Natural killer cell (primary cell): ENCODE measurements around the gene PAX8. TPM values are rescaled to one million over a fixed set of nuclear protein-coding genes. Genes with fewer than 3 reads are reported as not detected.

Experiments used
- ATAC-seq, 3 donors: fragments of 150-1000 bp in 2 of 3; fragments of 200-7000 bp in 1 of 3; cut with Tn5 transposase; 1 replicate in 1 of 3; 2 replicates in 2 of 3; pipeline ENCODE4 v1.10.0; 2021; ENCODE audit warnings: mild to moderate bottlenecking in 2 of 3, moderate library complexity in 2 of 3
- DNase-seq, 2 donors: peaks; one replicate each; pipeline versions ENCODE4 v3.0.0 to v3.0.0-alpha.2; 2013 to 2021; ENCODE audit warnings: mixed read lengths in 1 of 2
- H3K27ac ChIP-seq: one replicate; pipeline ENCODE4 v1.5.1; 2013; ENCODE audit warnings: mild to moderate bottlenecking, low read length
- H3K27me3 ChIP-seq: one replicate; pipeline ENCODE4 v1.6.1; 2013; ENCODE audit warnings: low read length; ENCODE audit not compliant: control insufficient read depth, insufficient read depth
- H3K36me3 ChIP-seq: one replicate; pipeline ENCODE4 v1.6.1; 2013; ENCODE audit warnings: low read length; ENCODE audit not compliant: control insufficient read depth, insufficient read depth
- H3K4me1 ChIP-seq: one replicate; pipeline ENCODE4 v1.6.1; 2013; ENCODE audit warnings: low read length; ENCODE audit not compliant: control insufficient read depth, insufficient read depth
- H3K4me3 ChIP-seq: one replicate; pipeline ENCODE4 v1.5.1; 2013; ENCODE audit warnings: low read length
- H3K9me3 ChIP-seq: one replicate; pipeline ENCODE4 v1.6.1; 2013; ENCODE audit warnings: low read length; ENCODE audit not compliant: control insufficient read depth, insufficient read depth
- H3K27ac Mint-ChIP-seq, 2 donors: one replicate each; pipeline ENCODE4 v1.8.0; 2022; ENCODE audit warnings: mild to moderate bottlenecking in 2 of 2, mixed read lengths in 2 of 2, moderate library complexity in 1 of 2
- H3K27me3 Mint-ChIP-seq, 2 donors: one replicate each; pipeline ENCODE4 v1.8.0; 2022; ENCODE audit warnings: low read depth in 2 of 2, mixed read lengths in 2 of 2
- H3K36me3 Mint-ChIP-seq: one replicate; pipeline ENCODE4 v1.8.0; 2022; ENCODE audit warnings: mixed read lengths
- H3K4me1 Mint-ChIP-seq, 2 donors: one replicate each; pipeline ENCODE4 v1.8.0; 2022; ENCODE audit warnings: mixed read lengths in 2 of 2
- H3K4me3 Mint-ChIP-seq: one replicate; pipeline ENCODE4 v1.8.0; 2022; ENCODE audit warnings: mild to moderate bottlenecking, moderate library complexity, mixed read lengths
- H3K9me3 Mint-ChIP-seq, 2 donors: one replicate each; pipeline ENCODE4 v1.8.0; 2022; ENCODE audit warnings: mixed read lengths in 2 of 2
- WGBS: methylation state at CpG from one replicate; pipeline ENCODE4 v1.1.7; 2013; ENCODE audit warnings: missing lambda C conversion rate; ENCODE audit not compliant: insufficient coverage; 5-methylcytosine and 5-hydroxymethylcytosine counted together
- intact Hi-C: fragments of 100-400 bp; cut with micrococcal nuclease; formaldehyde crosslinking; loops from one replicate; pipeline ENCODE4 v1.14.2; 2022
- total RNA-seq, 4 donors: library from RNA; stranded (reverse); fragments of 120-200 nt in 1 of 4; gene quantifications; one replicate each; pipeline versions ENCODE4 v1.2.3 to v1.2.4, GENCODE V29; 2013 to 2022
- TF ChIP-seq, protein P1 (sequence below): fragments of 200-600 bp; IDR thresholded peaks from one replicate; pipeline ENCODE4 v1.8.0; 2022; ENCODE audit warnings: antibody characterized with exemption

Gene PAX8
- total RNA-seq, 3 donors from 2014 or later (not counting 1 experiment from before 2014, with no cell fraction given), result 0.57 to 1.2 (median 0.65) TPM

DNA sequence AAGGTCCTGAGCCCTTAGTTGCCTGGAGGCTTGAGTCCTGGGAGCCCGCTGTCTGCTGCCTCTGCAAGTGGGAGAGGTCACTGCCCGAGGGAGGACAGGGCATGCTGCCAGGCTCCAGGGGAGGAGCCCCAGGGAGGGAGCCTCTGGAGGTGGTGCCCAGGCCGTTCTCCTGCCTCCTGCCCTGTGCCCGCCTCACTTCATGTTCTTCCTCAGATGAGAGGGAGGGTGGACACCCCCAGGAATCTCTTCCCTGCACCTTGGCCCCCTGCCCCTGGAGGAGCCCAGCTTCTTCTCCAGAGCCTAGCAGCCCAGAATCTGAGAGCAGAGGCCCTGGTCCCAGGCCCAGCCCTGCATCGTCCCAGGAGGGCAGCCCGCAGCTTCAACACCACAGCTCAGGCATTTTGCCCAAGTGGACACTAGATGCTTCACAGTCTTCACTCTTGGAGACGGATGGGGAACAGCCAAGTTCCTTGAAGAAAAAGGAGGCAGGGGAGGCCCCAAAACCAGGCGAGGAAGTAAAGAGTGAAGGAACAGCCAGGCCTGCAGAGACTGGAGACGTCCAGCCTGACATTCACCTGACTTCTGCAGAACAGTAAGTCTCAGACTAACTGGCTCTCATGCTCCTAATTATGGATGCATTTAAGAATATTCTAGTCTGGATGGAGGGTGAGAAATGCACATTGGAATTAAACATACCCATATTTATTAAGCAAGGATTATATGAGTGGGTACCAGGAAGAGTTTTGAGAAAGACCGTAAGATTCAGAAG is 92.9 kb downstream of the PAX8 start:
- H3K27ac ChIP-seq, result no peak overlapping the region
- Mint-ChIP-seq H3K36me3 (peaks cover 7% of the 10 kb centered on the region), H3K27ac (peak overlapping the region; percentile 82 to 91), H3K4me3 (peak overlapping the region; percentile 13), H3K9me3 (no peaks in the 10 kb centered on the region), H3K27me3 (no peaks in the 10 kb centered on the region), H3K4me1 (peaks cover 71 to 85% of the 10 kb centered on the region in 2 donors)
- H3K4me3 ChIP-seq, result no peak overlapping the region
- WGBS, result 90% methylated on average over 10 of the region's 10 CpGs
- peaks cover 67% of the 10 kb centered on the region for H3K4me1 ChIP-seq
- intact Hi-C loops, result no loop called here
- TF ChIP-seq, protein P1, sequence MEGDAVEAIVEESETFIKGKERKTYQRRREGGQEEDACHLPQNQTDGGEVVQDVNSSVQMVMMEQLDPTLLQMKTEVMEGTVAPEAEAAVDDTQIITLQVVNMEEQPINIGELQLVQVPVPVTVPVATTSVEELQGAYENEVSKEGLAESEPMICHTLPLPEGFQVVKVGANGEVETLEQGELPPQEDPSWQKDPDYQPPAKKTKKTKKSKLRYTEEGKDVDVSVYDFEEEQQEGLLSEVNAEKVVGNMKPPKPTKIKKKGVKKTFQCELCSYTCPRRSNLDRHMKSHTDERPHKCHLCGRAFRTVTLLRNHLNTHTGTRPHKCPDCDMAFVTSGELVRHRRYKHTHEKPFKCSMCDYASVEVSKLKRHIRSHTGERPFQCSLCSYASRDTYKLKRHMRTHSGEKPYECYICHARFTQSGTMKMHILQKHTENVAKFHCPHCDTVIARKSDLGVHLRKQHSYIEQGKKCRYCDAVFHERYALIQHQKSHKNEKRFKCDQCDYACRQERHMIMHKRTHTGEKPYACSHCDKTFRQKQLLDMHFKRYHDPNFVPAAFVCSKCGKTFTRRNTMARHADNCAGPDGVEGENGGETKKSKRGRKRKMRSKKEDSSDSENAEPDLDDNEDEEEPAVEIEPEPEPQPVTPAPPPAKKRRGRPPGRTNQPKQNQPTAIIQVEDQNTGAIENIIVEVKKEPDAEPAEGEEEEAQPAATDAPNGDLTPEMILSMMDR, result no peak
- H3K27me3 ChIP-seq, result no peaks in the 10 kb centered on the region
- no peak for ATAC-seq
- no peak for DNase-seq
- no peaks in the 10 kb centered on the region for H3K9me3 ChIP-seq
- peaks cover 69% of the 10 kb centered on the region for H3K36me3 ChIP-seq

DNA sequence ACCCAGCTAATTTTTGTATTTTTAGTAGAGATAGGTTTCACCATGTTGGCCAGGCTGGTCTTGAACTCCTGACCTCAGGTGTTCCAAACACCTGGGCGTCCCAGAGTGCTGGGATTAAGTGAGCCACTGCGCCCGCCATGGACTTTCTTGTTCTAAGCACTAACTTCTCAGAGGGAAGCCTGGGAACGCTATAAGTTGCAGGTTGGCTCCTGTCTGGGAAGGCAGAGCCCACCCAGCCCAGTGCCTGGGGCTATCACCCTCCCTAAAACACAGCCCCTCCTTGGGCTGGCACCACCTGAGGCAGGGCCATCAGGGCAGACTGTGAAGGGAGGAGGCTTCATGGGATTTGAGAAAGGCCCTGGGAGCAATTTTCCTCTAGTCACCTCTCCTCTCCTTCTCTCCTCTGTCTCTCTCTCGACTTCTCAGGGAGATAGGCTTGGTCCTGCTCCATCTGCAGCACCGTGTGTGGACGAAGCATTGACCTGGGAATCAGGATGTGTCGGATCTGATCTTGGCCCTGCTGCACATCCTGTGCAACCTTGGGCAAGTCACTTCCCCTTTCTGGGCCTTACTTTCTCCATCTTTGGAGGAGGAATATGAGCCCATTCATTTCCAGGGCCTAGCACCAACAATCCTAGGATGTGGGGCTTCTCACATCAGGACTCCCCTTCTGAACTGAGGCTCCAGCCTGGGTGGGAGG is 94.0 kb downstream of the PAX8 start:
- ATAC-seq (no peak), DNase-seq (no peak)
- 95% methylated on average over 8 of the region's 8 CpGs for WGBS
- Mint-ChIP-seq H3K4me3 (peak overlapping the region; percentile 45), H3K27me3 (no peaks in the 10 kb centered on the region), H3K36me3 (peaks cover 7% of the 10 kb centered on the region), H3K4me1 (peaks cover 75 to 89% of the 10 kb centered on the region in 2 donors), H3K9me3 (no peaks in the 10 kb centered on the region), H3K27ac (peak overlapping the region; percentile 82 to 91)
- peaks cover 73% of the 10 kb centered on the region for H3K4me1 ChIP-seq
- peaks cover 65% of the 10 kb centered on the region for H3K36me3 ChIP-seq
- TF ChIP-seq, protein P1, result no peak
- H3K27me3 ChIP-seq, result no peaks in the 10 kb centered on the region
- H3K27ac ChIP-seq, result no peak overlapping the region
- no peak overlapping the region for H3K4me3 ChIP-seq
- intact Hi-C loops, result no loop called here
- H3K9me3 ChIP-seq, result no peaks in the 10 kb centered on the region

DNA sequence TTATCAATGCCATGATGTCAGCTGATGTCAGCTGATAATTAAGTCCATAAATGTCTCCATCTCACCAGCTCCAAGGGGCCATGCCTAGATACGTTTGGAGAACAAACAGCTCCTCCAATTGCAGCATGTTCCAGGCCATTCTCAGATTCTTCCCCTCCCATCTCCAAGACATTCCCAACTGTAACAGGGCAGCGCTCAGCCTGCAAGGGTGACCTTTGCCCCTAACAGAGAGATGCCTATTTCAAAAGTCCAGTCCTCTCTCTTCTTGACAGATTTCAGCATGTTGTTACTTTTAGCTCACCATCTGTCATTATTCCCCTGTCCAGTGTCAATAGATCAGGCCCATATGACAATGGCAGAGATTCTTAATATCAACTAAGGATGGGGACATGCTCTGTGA is 95.0 kb downstream of the PAX8 start:
- WGBS, result 89% methylated on average over 2 of the region's 2 CpGs
- TF ChIP-seq, protein P1, result no peak

More for the DNA sequence above, 95.0 kb downstream of the PAX8 start:
- Mint-ChIP-seq H3K27me3 (no peaks in the 10 kb centered on the region), H3K27ac (peak overlapping the region; percentile 82 to 91), H3K36me3 (peaks cover 7% of the 10 kb centered on the region), H3K4me3 (peak overlapping the region; percentile 62), H3K4me1 (peaks cover 75 to 89% of the 10 kb centered on the region in 2 donors), H3K9me3 (no peaks in the 10 kb centered on the region)
- no peak overlapping the region for H3K4me3 ChIP-seq
- DNase-seq (no peak), ATAC-seq (no peak)
- peaks cover 66% of the 10 kb centered on the region for H3K36me3 ChIP-seq
- intact Hi-C loops, result no loop called here
- H3K9me3 ChIP-seq, result no peaks in the 10 kb centered on the region
- H3K27ac ChIP-seq, result no peak overlapping the region
- H3K4me1 ChIP-seq, result peaks cover 83% of the 10 kb centered on the region
- no peaks in the 10 kb centered on the region for H3K27me3 ChIP-seq
